Caki2 (cell line): Measurements from ENCODE around the gene HJURP. TPM values are rescaled to one million over a fixed set of nuclear protein-coding genes. Genes with fewer than 3 reads are reported as not detected.

Source experiments
- total RNA-seq: library from RNA; depleted of rRNA; stranded (reverse); fragments of >200 nt; shearing (Covaris generic); gene quantifications from 2 replicates; pipeline ENCODE4 v1.2.3, GENCODE V29; 2014; ENCODE audit warnings: low replicate concordance; rRNA removed

HJURP gene
- total RNA-seq, 1 experiment from 2014 or later = 34.9 TPM

Other genes starting within 250 kb of the HJURP start
- gene UGT1A8, start 236.9 kb downstream of the HJURP start, total RNA-seq = 0.87 and 2.2 TPM in 2 replicates
- not detected in 2 replicates for gene UGT1A10, start 218.1 kb downstream of the HJURP start, total RNA-seq
- 127 and 161 TPM in 2 replicates for gene UGT1A9, start 182.6 kb downstream of the HJURP start, total RNA-seq
- gene UGT1A7, start 172.6 kb downstream of the HJURP start, total RNA-seq = 39.2 and 45.3 TPM in 2 replicates
- 130 and 145 TPM in 2 replicates for gene UGT1A6, start 161.6 kb downstream of the HJURP start, total RNA-seq
- not detected in 2 replicates for gene UGT1A5, start 141.6 kb downstream of the HJURP start, total RNA-seq
- gene UGT1A4, start 135.8 kb downstream of the HJURP start, total RNA-seq = 0.10 and 3.3 TPM in 2 replicates
- 0.78 TPM in 1 of 2 replicates, not detected in the other for gene UGT1A3, start 125.5 kb downstream of the HJURP start, total RNA-seq
- 6.9 and 10.4 TPM in 2 replicates for gene UGT1A1, start 94.3 kb downstream of the HJURP start, total RNA-seq
- not detected in 2 replicates for gene MROH2A, start 76.2 kb downstream of the HJURP start, total RNA-seq
- 0.37 TPM in 1 of 2 replicates, not detected in the other for gene TRPM8, start 62.8 kb upstream of the HJURP start, total RNA-seq
- not detected in 2 replicates for gene SPP2, start 196.2 kb upstream of the HJURP start, total RNA-seq